Esophagus squamous epithelium (tissue), 5 donors: ENCODE measurements around the gene DCLK3. TPM values are rescaled to one million over a fixed set of nuclear protein-coding genes. Genes with fewer than 3 reads are reported as not detected.

Experiments
- DNase-seq: peaks from one replicate; lab custom pipeline; 2025; lab: John Stamatoyannopoulos, UW
- H3K27ac ChIP-seq, 4 donors: fragments of 200-600 bp; sonication (generic); one replicate each; pipeline ENCODE4 v1.5.1; 2016 to 2019; ENCODE audit warnings: mild to moderate bottlenecking in 1 of 4
- H3K27me3 ChIP-seq, 4 donors: fragments of 200-600 bp; sonication (generic); 1 replicate in 3 of 4; 2 replicates in 1 of 4; pipeline versions ENCODE4 v1.5.1 to v1.6.0; 2017 to 2021; ENCODE audit warnings: antibody characterized with exemption in 1 of 4
- H3K36me3 ChIP-seq, 3 donors: fragments of 200-600 bp; sonication (generic); one replicate each; pipeline ENCODE4 v1.5.1; 2016 to 2019
- H3K4me1 ChIP-seq, 3 donors: fragments of 200-600 bp; sonication (generic); one replicate each; pipeline ENCODE4 v1.5.1; 2017 to 2019
- H3K4me3 ChIP-seq, 4 donors: fragments of 200-600 bp; sonication (generic); 1 replicate in 3 of 4; 2 replicates in 1 of 4; pipeline ENCODE4 v1.5.1; 2016 to 2019; ENCODE audit warnings: mild to moderate bottlenecking in 2 of 4, moderate library complexity in 1 of 4
- H3K9me3 ChIP-seq, 3 donors: fragments of 200-600 bp; sonication (generic); one replicate each; pipeline ENCODE4 v1.5.1; 2016 to 2019
- CTCF ChIP-seq, 6 experiments: fragments of 450-650 bp in 4 of 6; fragments of 200-600 bp in 2 of 6; sonication (generic) in 2 of 6; IDR thresholded peaks; one replicate each; pipeline ENCODE4 v1.5.1; 2016 to 2019; ENCODE audit warnings: antibody characterized with exemption in 6 of 6, mild to moderate bottlenecking in 4 of 6, moderate library complexity in 4 of 6
- POLR2A ChIP-seq, 4 donors: fragments of 450-650 bp; IDR thresholded peaks; one replicate each; pipeline ENCODE4 v1.6.1; 2017; ENCODE audit warnings: antibody characterized with exemption in 4 of 4, mild to moderate bottlenecking in 4 of 4, moderate library complexity in 3 of 4
- WGBS, 2 donors: methylation state at CpG; one replicate each; pipeline ENCODE4 v1.1.5; 2018; 5-methylcytosine and 5-hydroxymethylcytosine counted together
- intact Hi-C: fragments of 100-400 bp; cut with DNase I; formaldehyde crosslinking; loops from one replicate; pipeline ENCODE4 v1.15.0; 2022
- total RNA-seq, 4 donors: library from RNA; depleted of rRNA; stranded (reverse); fragments of >200 nt; gene quantifications; one replicate each; pipeline ENCODE4 v1.1.0, GENCODE V29; 2016
- donor health status: DM: yes; HTN: yes; CAD: no.

Gene DCLK3
- total RNA-seq, 4 donors from 2014 or later, result 0.13 to 0.19 (median 0.18) TPM; not detected in 1

GRCh38 chr3:36730966-36731365 lies 33.4 kb downstream of the DCLK3 start:
- no peaks in the 10 kb centered on the region for H3K36me3 ChIP-seq
- H3K4me3 ChIP-seq, result no peak overlapping the region
- H3K9me3 ChIP-seq, result no peaks in the 10 kb centered on the region
- no peak overlapping the region for H3K27ac ChIP-seq
- no peak for DNase-seq
- TF ChIP-seq POLR2A (IDR thresholded peaks at IDR 0.05) (no peak), CTCF (IDR thresholded peaks at IDR 0.05) (no peak)
- 76 to 80% methylated on average over 3 of the region's 3 CpGs for WGBS, 2 donors
- H3K4me1 ChIP-seq, result no peaks in the 10 kb centered on the region
- peaks cover 0 to 6% (median 0%) of the 10 kb centered on the region in 4 donors for H3K27me3 ChIP-seq
- intact Hi-C loops, result loop anchor here (5.0 to 10.0 kb wide), 2 partner anchors 136 to 224 kb away; no protein-coding TSS in a partner anchor

- Histone ChIP-seq H3K4me1 (no peaks in the 10 kb centered on the region), H3K9me3 (no peaks in the 10 kb centered on the region), H3K27me3 (peaks cover 0 to 6% (median 0%) of the 10 kb centered on the region in 4 donors), H3K36me3 (no peaks in the 10 kb centered on the region), H3K27ac (no peak overlapping the region), H3K4me3 (no peak overlapping the region)
- TF ChIP-seq CTCF (IDR thresholded peaks at IDR 0.05) (peak; percentile 23 to 75 (median 60)), POLR2A (IDR thresholded peaks at IDR 0.05) (no peak)
- 42 to 47% methylated on average over 9 of the region's 9 CpGs for WGBS, 2 donors
- DNase-seq, result no peak
- intact Hi-C loops, result loop anchor here (5.0 to 10.0 kb wide), 2 partner anchors 138 to 225 kb away; no protein-coding TSS in a partner anchor
Measured at GRCh38 chr3:36729204-36730056, 34.9 kb downstream of the DCLK3 start.

- TF ChIP-seq POLR2A (IDR thresholded peaks at IDR 0.05), result no peak
- TF ChIP-seq CTCF (IDR thresholded peaks at IDR 0.05), result no peak
- Histone ChIP-seq H3K27me3 (peaks cover 0 to 4% (median 0%) of the 10 kb centered on the region in 4 donors), H3K36me3 (no peaks in the 10 kb centered on the region), H3K4me1 (no peaks in the 10 kb centered on the region), H3K27ac (no peak overlapping the region), H3K9me3 (no peaks in the 10 kb centered on the region), H3K4me3 (no peak overlapping the region)
- WGBS, 2 donors, result 58 to 64% methylated on average over 5 of the region's 5 CpGs
- no peak for DNase-seq
- intact Hi-C loops, result no loop called here
Measured at GRCh38 chr3:36714343-36715086, 49.8 kb downstream of the DCLK3 start.

GRCh38 chr3:36713904-36714303 lies 50.4 kb downstream of the DCLK3 start:
- TF ChIP-seq CTCF (IDR thresholded peaks at IDR 0.05) (no peak), POLR2A (IDR thresholded peaks at IDR 0.05) (no peak)
- H3K27me3 ChIP-seq, result peaks cover 0 to 4% (median 0%) of the 10 kb centered on the region in 4 donors
- 94 to 96% methylated on average over 4 of the region's 4 CpGs for WGBS, 2 donors
- no peak overlapping the region for H3K27ac ChIP-seq
- H3K36me3 ChIP-seq, result no peaks in the 10 kb centered on the region
- no peaks in the 10 kb centered on the region for H3K4me1 ChIP-seq
- H3K9me3 ChIP-seq, result no peaks in the 10 kb centered on the region
- no peak for DNase-seq
- H3K4me3 ChIP-seq, result no peak overlapping the region
- intact Hi-C loops, result no loop called here
